BJ (cell line): ENCODE results near the gene CTIF. TPM values are rescaled to one million over a fixed set of nuclear protein-coding genes. Genes with fewer than 3 reads are reported as not detected.

Experiments
- CTCF ChIA-PET: fragments of 350-600 bp; formaldehyde crosslinking; extraction: SDS; loops from one replicate; lab custom pipeline; 2021; ENCODE audit warnings: antibody characterized with exemption, inconsistent platforms; lab: Yijun Ruan, JAX
- POLR2A ChIA-PET: fragments of 300-600 bp; sonication (Branson Sonifier 250); formaldehyde crosslinking; extraction: SDS; loops from one replicate; lab custom pipeline; 2021; ENCODE audit warnings: antibody characterized with exemption; lab: Charles Lee
- DNase-seq: peaks from one replicate; pipeline ENCODE4 v3.0.0-alpha.2; 2011; ENCODE audit warnings: low read depth
- H3K27me3 ChIP-seq: 2 replicates; pipeline ENCODE4 v1.6.0; 2011; ENCODE audit warnings: low read length; ENCODE audit not compliant: control insufficient read depth, insufficient read depth
- H3K36me3 ChIP-seq: 2 replicates; pipeline ENCODE4 v1.5.1; 2011; ENCODE audit warnings: low read length; ENCODE audit not compliant: control insufficient read depth, insufficient read depth
- H3K4me3 ChIP-seq: 2 replicates; pipeline ENCODE4 v1.5.1; 2011; ENCODE audit warnings: low read depth, mild to moderate bottlenecking, control low read depth, low read length
- CTCF ChIP-seq: IDR thresholded peaks from 2 replicates; pipeline ENCODE4 v1.5.1; 2011; ENCODE audit warnings: low read depth, mild to moderate bottlenecking, control low read depth, inconsistent platforms, low read length, moderate library complexity; ENCODE audit not compliant: insufficient read depth
- polyA plus RNA-seq: library from polyadenylated mRNA; depleted of rRNA; stranded (reverse); fragments of >200 nt; gene quantifications from 2 replicates; pipeline ENCODE4 v1.2.3, GENCODE V29; 2011

The CTIF gene
- polyA plus RNA-seq, 1 experiment, result 105 TPM

- no peak for DNase-seq
- Histone ChIP-seq H3K27me3 (no peaks in the 10 kb centered on the region), H3K4me3 (no peak overlapping the region), H3K36me3 (peaks cover 15% of the 10 kb centered on the region)
- TF ChIP-seq CTCF, result no peak
- ChIA-PET CTCF (interaction anchor here (1.4 to 2.2 kb wide), 3 partner anchors 23 to 190 kb away, joined by 3 to 23 read pairs (median 3); no protein-coding TSS in a partner anchor), POLR2A (no interaction called here)
Observed at GRCh38 chr18:48661421-48661820, 122.6 kb downstream of the CTIF start.

GRCh38 chr18:48662011-48662661 is 123.3 kb downstream of the CTIF start:
- Histone ChIP-seq H3K36me3 (peaks cover 18% of the 10 kb centered on the region), H3K4me3 (no peak overlapping the region), H3K27me3 (no peaks in the 10 kb centered on the region)
- DNase-seq, result no peak
- ChIA-PET CTCF (interaction anchor here (0.9 to 2.2 kb wide), 8 partner anchors 10 to 217 kb away, joined by 3 to 23 read pairs (median 3); no protein-coding TSS in a partner anchor), POLR2A (no interaction called here)
- no peak for TF ChIP-seq CTCF

GRCh38 chr18:48663096-48663930 is 124.5 kb downstream of the CTIF start:
- TF ChIP-seq CTCF, result no peak
- Histone ChIP-seq H3K36me3 (peaks cover 24% of the 10 kb centered on the region), H3K27me3 (no peaks in the 10 kb centered on the region), H3K4me3 (no peak overlapping the region)
- ChIA-PET CTCF (interaction anchor here (0.9 to 2.2 kb wide), 9 partner anchors 11 to 218 kb away, joined by 3 to 35 read pairs (median 5); no protein-coding TSS in a partner anchor), POLR2A (no interaction called here)
- no peak for DNase-seq

GRCh38 chr18:48663931-48664847 is 125.4 kb downstream of the CTIF start:
- no peaks in the 10 kb centered on the region for H3K27me3 ChIP-seq
- TF ChIP-seq CTCF, result peak; percentile 91
- POLR2A ChIA-PET, result interaction anchor here (0.7 kb wide), 1 partner anchor 116 kb away, joined by 3 read pairs; no protein-coding TSS in a partner anchor
- no peak overlapping the region for H3K4me3 ChIP-seq
- peaks cover 28% of the 10 kb centered on the region for H3K36me3 ChIP-seq
- no peak for DNase-seq
- CTCF ChIA-PET, result interaction anchor here (0.6 to 2.2 kb wide), 12 partner anchors 10 to 352 kb away, joined by 3 to 35 read pairs (median 4); no protein-coding TSS in a partner anchor
